Urinary bladder (tissue), 4 donors: Measurements from ENCODE around the gene MAN1A2. TPM values are rescaled to one million over a fixed set of nuclear protein-coding genes. Genes with fewer than 3 reads are reported as not detected.
A peak's percentile ranks its signal among the peaks of the same experiment; 100 is the strongest.

Source experiments
- DNase-seq: peaks from one replicate; pipeline ENCODE4 v3.0.0-alpha.2; 2015; ENCODE audit errors: extremely low spot score
- H3K27ac ChIP-seq: one replicate; pipeline ENCODE4 v1.5.1; 2013; ENCODE audit warnings: low read depth, mild to moderate bottlenecking, moderate library complexity
- H3K36me3 ChIP-seq: one replicate; pipeline ENCODE4 v1.6.1; 2013; ENCODE audit warnings: mild to moderate bottlenecking, moderate library complexity; ENCODE audit not compliant: insufficient read depth
- H3K4me1 ChIP-seq: one replicate; pipeline ENCODE4 v1.6.1; 2013; ENCODE audit warnings: mild to moderate bottlenecking, moderate library complexity; ENCODE audit not compliant: insufficient read depth
- H3K4me3 ChIP-seq: one replicate; pipeline ENCODE4 v1.5.1; 2013; ENCODE audit warnings: low read depth, low read length
- WGBS: extraction: QIAGEN DNeasy Blood & Tissue Kit; methylation state at CpG from one replicate; pipeline ENCODE4 v1.1.7; 2013; 5-methylcytosine and 5-hydroxymethylcytosine counted together
- polyA plus RNA-seq: library from polyadenylated mRNA; stranded (reverse); fragments of 200-250 nt; gene quantifications from one replicate; pipeline ENCODE4 v1.2.3, GENCODE V29; 2013
- total RNA-seq: library from RNA; depleted of rRNA; stranded (reverse); fragments of >200 nt; gene quantifications from one replicate; pipeline ENCODE4 v1.2.3, GENCODE V29; 2014
- donor health status: healthy with polysubstance abuse.
- donor health status: healthy.

The MAN1A2 gene
- total and polyA plus RNA-seq, 2 donors = 20.1 to 85.8 TPM

DNA sequence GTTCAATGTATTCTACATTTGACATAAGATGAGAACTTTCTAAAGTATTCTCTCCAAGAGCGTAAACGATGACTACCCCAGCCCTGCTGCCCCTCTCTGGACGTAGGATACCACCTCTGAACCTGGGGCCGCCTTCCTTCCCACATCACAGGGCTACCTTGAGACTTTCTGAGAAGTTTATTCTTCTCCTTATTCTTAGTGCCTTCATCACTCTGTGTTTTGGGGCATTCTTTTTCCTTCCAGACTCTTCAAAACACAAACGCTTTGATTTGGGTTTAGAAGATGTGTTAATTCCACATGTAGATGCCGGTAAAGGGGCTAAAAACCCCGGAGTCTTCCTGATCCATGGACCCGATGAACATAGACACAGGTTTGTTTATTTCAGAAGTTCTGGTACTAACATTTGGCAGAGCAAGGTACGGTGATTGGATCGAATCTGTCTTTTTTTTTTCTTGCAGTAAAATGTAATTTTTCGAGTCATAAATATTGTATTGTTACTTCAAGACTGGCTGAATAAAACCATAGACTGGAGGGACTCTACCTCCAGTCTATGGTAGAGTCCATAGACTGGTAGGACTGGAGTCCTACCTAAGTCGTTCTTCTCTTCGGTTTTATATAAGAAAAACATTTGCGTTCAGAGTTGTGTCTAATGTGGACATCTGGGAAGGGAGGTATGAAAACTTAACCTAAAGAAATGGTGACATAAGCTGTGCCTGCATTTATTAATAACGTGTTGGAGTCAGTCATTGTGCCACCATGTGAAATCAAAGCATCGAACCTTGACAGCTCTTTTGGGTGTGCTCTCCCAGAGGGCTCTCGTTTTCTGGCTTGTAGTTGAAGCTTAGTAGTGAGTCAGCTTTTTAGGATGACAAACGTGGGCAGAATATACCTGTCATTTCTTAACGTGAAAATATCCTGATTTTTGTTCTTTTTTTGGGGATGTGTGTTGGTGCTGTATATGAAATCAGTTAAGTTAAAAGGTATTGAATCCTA is 1.2 kb downstream of the MAN1A2 start:
- no peak for DNase-seq
- WGBS = 4% methylated on average over 19 of the region's 19 CpGs
- H3K4me1 ChIP-seq = peaks cover 4% of the 10 kb centered on the region
- no peaks in the 10 kb centered on the region for H3K36me3 ChIP-seq
- H3K4me3 ChIP-seq = peak overlapping the region; percentile 93
- no peak overlapping the region for H3K27ac ChIP-seq

- no peak for DNase-seq
- H3K27ac ChIP-seq = no peak overlapping the region
- H3K4me1 ChIP-seq = peaks cover 2% of the 10 kb centered on the region
- H3K36me3 ChIP-seq = no peaks in the 10 kb centered on the region
- WGBS = 15% methylated on average over 2 of the region's 2 CpGs
- no peak overlapping the region for H3K4me3 ChIP-seq
Measured at GRCh38 chr1:117370071-117370470, 2.8 kb downstream of the MAN1A2 start.

DNA sequence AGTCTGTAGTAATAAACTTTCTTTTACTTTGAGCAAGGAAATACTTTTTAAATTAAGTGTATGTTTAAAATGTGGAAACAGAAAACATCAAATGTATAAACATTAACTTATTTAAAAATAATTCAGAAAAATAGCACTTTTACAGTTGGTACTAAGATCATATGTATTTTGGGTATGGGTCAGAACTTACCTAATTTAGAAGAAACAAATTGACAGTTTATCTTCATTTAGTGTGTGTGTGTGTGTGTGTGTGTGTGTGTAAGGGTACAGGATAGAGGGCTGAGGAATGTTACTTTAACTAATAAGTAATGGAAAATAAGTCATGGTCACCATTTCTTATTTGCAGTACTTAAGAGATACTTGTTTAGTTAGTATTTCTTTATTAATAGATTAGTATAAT is 3.3 kb downstream of the MAN1A2 start:
- H3K4me1 ChIP-seq = peaks cover 2% of the 10 kb centered on the region

DNA sequence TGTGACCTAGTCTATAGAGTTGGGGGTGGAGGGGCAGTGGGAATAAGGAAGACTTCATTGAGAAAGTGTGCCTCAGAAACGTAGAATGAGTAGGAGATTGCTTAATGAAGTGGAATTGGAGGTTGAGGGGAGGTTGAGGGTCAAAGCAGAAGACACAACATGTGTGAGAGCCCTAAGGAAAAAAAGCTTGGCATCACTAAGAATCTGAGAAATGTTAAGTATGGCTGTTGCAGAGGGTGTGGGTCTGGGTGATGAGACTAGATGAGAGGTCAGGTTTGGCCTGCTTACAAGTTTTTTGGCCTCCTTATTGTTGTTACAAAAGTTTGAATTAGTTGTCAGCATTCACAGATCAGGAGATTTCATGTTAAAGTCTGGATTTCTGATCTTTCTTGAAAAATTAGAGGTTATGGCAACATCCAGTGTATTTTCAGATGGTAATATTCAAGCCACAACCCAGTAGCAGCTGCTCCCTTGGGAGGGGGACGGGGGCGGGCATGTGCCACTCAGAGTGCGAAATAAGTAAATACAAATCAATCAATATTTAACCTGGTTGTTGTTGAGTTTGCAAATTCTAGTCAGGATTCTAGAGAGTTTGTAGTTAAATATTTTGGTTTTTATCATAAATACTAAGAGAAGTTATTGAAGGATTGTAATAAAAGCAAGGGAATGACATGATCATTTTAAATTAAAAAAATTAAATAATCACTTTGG is 4.3 kb downstream of the MAN1A2 start:
- no peak overlapping the region for H3K27ac ChIP-seq
- peaks cover 2% of the 10 kb centered on the region for H3K4me1 ChIP-seq
- DNase-seq = no peak
- no peak overlapping the region for H3K4me3 ChIP-seq
- H3K36me3 ChIP-seq = no peaks in the 10 kb centered on the region
- WGBS = 86% methylated on average over 4 of the region's 4 CpGs

More for the DNA sequence above, 3.3 kb downstream of the MAN1A2 start:
- H3K36me3 ChIP-seq = no peaks in the 10 kb centered on the region
- DNase-seq = no peak
- H3K27ac ChIP-seq = no peak overlapping the region
- H3K4me3 ChIP-seq = no peak overlapping the region

GRCh38 chr1:117372863-117373412 is 5.7 kb downstream of the MAN1A2 start:
- WGBS = 94% methylated on average over 5 of the region's 5 CpGs
- Histone ChIP-seq H3K4me3 (no peak overlapping the region), H3K4me1 (peaks cover 2% of the 10 kb centered on the region), H3K27ac (no peak overlapping the region), H3K36me3 (no peaks in the 10 kb centered on the region)
- no peak for DNase-seq

GRCh38 chr1:117373932-117374331 is 6.7 kb downstream of the MAN1A2 start:
- WGBS = 58% methylated on average over 4 of the region's 4 CpGs
- Histone ChIP-seq H3K4me1 (peaks cover 2% of the 10 kb centered on the region), H3K36me3 (no peaks in the 10 kb centered on the region), H3K4me3 (no peak overlapping the region), H3K27ac (no peak overlapping the region)
- DNase-seq = no peak

DNA sequence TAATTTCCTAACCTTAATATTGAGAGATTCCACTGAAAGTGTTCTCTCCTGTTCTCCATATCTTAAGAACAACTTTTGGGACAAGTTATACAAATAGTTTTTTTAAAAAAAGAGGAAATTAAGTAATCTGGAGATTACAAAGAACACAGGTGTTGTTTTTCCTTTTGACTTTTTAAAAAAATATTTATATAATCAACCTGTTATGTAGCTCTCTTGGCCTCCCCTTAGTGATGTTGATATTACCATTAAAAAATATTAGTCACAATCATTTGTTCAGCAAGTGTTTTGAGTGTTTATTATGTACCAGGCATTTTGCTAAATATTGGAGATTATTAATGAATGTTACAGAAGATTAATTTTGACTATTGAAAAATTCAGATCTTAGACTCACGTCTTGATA is 8.1 kb downstream of the MAN1A2 start:
- H3K36me3 ChIP-seq = no peaks in the 10 kb centered on the region
- H3K27ac ChIP-seq = no peak overlapping the region
- DNase-seq = no peak
- 84% methylated on average over 1 of the region's 1 CpG for WGBS
- peaks cover 2% of the 10 kb centered on the region for H3K4me1 ChIP-seq
- H3K4me3 ChIP-seq = no peak overlapping the region

GRCh38 chr1:117387060-117387633 is 19.9 kb downstream of the MAN1A2 start:
- Histone ChIP-seq H3K4me3 (no peak overlapping the region), H3K27ac (no peak overlapping the region), H3K4me1 (peaks cover 3% of the 10 kb centered on the region), H3K36me3 (no peaks in the 10 kb centered on the region)
- DNase-seq = no peak
- 81% methylated on average over 2 of the region's 2 CpGs for WGBS

DNA sequence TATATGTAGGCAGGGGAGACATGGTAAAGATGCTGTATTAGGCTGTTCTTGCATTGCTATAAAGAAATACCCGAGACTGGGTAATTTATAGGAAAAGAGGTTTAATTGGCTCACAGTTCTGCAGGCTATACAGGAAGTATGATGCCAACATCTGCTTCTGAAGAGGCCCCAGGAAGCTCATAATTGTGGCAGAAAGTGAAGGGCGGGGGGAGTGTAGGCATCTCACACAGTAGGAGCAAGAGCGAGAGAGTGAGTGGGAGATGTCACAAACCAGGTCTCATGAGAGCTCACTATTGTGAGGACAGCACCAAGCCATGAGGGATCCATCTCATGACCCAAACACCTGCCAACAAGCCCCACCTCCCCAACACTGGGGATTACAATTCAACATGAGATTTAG is 21.1 kb downstream of the MAN1A2 start:
- no peak overlapping the region for H3K27ac ChIP-seq
- H3K4me3 ChIP-seq = no peak overlapping the region
- WGBS = 90% methylated on average over 3 of the region's 3 CpGs
- H3K36me3 ChIP-seq = no peaks in the 10 kb centered on the region
- no peak for DNase-seq
- H3K4me1 ChIP-seq = peaks cover 3% of the 10 kb centered on the region

- DNase-seq = no peak
- H3K4me3 ChIP-seq = no peak overlapping the region
- no peaks in the 10 kb centered on the region for H3K36me3 ChIP-seq
- WGBS = 90% methylated on average over 3 of the region's 3 CpGs
- H3K4me1 ChIP-seq = peaks cover 3% of the 10 kb centered on the region
- H3K27ac ChIP-seq = no peak overlapping the region
Measured at GRCh38 chr1:117389284-117389683, 22.0 kb downstream of the MAN1A2 start.

- H3K4me3 ChIP-seq = no peak overlapping the region
- H3K36me3 ChIP-seq = no peaks in the 10 kb centered on the region
- DNase-seq = no peak
- 71% methylated on average over 1 of the region's 1 CpG for WGBS
- peaks cover 4% of the 10 kb centered on the region for H3K4me1 ChIP-seq
- H3K27ac ChIP-seq = no peak overlapping the region
Measured at GRCh38 chr1:117389779-117390178, 22.5 kb downstream of the MAN1A2 start.

DNA sequence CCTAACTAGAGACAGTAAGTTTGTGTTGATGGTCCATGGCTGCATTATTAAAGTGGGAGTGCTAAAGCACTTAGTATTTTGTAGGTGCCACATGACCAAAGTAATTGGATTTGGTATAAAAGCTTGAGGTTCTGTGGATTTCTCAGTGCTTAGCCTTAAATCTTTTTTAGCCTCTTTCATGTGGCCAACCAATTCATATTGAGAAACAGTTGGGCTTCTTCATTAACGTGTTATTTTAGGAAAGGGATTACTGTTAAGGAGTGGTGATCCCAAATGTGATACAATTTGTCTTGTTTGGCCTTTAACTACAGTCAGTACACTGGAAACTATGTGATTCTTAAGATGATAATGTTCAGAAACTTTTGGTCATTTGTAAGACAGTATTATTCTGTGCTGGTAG is 25.5 kb downstream of the MAN1A2 start:
- peaks cover 3% of the 10 kb centered on the region for H3K4me1 ChIP-seq
- no peak overlapping the region for H3K4me3 ChIP-seq
- no peak overlapping the region for H3K27ac ChIP-seq
- DNase-seq = no peak
- no peaks in the 10 kb centered on the region for H3K36me3 ChIP-seq
- 11% methylated on average over 1 of the region's 1 CpG for WGBS

- Histone ChIP-seq H3K4me3 (no peak overlapping the region), H3K27ac (no peak overlapping the region), H3K4me1 (peaks cover 1% of the 10 kb centered on the region), H3K36me3 (no peaks in the 10 kb centered on the region)
- no peak for DNase-seq
Measured at GRCh38 chr1:117396074-117396473, 28.8 kb downstream of the MAN1A2 start.
